ENCODE measurements around the gene P2RX4. TPM values are rescaled to one million over a fixed set of nuclear protein-coding genes. Genes with fewer than 3 reads are reported as not detected.
"Not testable (repeated sequence)": the region's sequence is repeated elsewhere in the genome, so short reads cannot be mapped to it uniquely, and the experiment has no call there.

The P2RX4 gene
- total RNA-seq, 2 donors from 2014 or later, result 21.8 to 21.9 TPM

GRCh38 chr12:121250359-121250758, 40.4 kb downstream of the P2RX4 start:
- TF ChIP-seq CTCF (IDR thresholded peaks at IDR 0.05), result no peak
- Histone ChIP-seq H3K27ac (no peak overlapping the region), H3K9me3 (no peaks in the 10 kb centered on the region), H3K4me1 (no peaks in the 10 kb centered on the region), H3K36me3 (peaks cover 67% of the 10 kb centered on the region), H3K4me3 (no peak overlapping the region), H3K27me3 (no peaks in the 10 kb centered on the region)
- DNase-seq (ENCODE audit: low spot score), result no peak

- Histone ChIP-seq H3K27me3 (no peaks in the 10 kb centered on the region), H3K9me3 (no peaks in the 10 kb centered on the region), H3K27ac (no peak overlapping the region), H3K36me3 (peaks cover 66% of the 10 kb centered on the region), H3K4me1 (no peaks in the 10 kb centered on the region), H3K4me3 (no peak overlapping the region)
- TF ChIP-seq CTCF (IDR thresholded peaks at IDR 0.05), result no peak
- no peak for DNase-seq (ENCODE audit: low spot score)
Observed at GRCh38 chr12:121251838-121252237, 41.9 kb downstream of the P2RX4 start.

DNA sequence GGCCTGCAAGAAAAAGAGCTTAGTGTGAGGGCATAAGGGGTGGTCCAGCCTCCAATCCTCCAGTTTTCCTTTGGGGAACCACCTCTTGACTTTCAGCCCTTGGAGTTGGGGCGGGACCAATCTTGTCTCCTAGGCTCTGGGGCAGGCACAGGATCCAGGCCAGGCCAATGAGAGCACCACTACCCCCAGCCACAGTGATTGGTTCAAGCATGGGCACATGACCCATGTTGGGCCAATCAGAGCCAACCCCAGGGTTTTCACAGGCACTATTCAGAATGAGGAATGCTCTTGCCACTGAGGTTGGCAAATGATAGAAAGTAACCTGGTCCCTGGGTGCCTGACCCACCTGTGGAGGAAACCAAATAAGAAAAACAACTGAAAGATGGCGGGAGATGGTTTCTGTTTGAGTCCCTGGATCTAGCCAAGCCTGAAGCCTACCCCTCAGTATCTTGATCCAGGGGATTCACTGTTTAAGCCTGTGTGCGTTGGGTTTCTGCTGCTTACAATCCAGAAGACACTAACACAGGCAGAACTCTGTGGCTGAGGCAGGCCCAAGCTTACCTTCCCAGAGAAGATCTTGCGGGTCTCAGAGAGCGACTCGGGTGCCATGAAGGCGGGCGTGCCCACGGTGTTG, 42.9 kb downstream of the P2RX4 start:
- Histone ChIP-seq H3K36me3 (peaks cover 56% of the 10 kb centered on the region), H3K9me3 (no peaks in the 10 kb centered on the region), H3K4me1 (no peaks in the 10 kb centered on the region), H3K4me3 (no peak overlapping the region), H3K27ac (no peak overlapping the region), H3K27me3 (no peaks in the 10 kb centered on the region)
- DNase-seq (ENCODE audit: low spot score), result no peak
- no peak for TF ChIP-seq CTCF (IDR thresholded peaks at IDR 0.05)

GRCh38 chr12:121253638-121254335, 43.9 kb downstream of the P2RX4 start:
- no peak for DNase-seq (ENCODE audit: low spot score)
- Histone ChIP-seq H3K27me3 (no peaks in the 10 kb centered on the region), H3K27ac (no peak overlapping the region), H3K36me3 (peaks cover 51% of the 10 kb centered on the region), H3K9me3 (no peaks in the 10 kb centered on the region), H3K4me3 (no peak overlapping the region), H3K4me1 (no peaks in the 10 kb centered on the region)
- no peak for TF ChIP-seq CTCF (IDR thresholded peaks at IDR 0.05)

- Histone ChIP-seq H3K4me1 (no peaks in the 10 kb centered on the region), H3K36me3 (peaks cover 51% of the 10 kb centered on the region), H3K27ac (no peak overlapping the region), H3K4me3 (no peak overlapping the region), H3K9me3 (no peaks in the 10 kb centered on the region), H3K27me3 (no peaks in the 10 kb centered on the region)
- TF ChIP-seq CTCF (IDR thresholded peaks at IDR 0.05), result no peak
- no peak for DNase-seq (ENCODE audit: low spot score)
Observed at GRCh38 chr12:121255433-121255832, 45.5 kb downstream of the P2RX4 start.

- H3K4me1 ChIP-seq; H3K9me3 ChIP-seq; H3K27me3 ChIP-seq; H3K4me3 ChIP-seq; DNase-seq (ENCODE audit: low spot score); H3K27ac ChIP-seq: not testable (repeated sequence)
- H3K36me3 ChIP-seq, result peaks cover 36% of the 10 kb centered on the region
Observed at GRCh38 chr12:121257704-121258449, 47.9 kb downstream of the P2RX4 start.
